ENCODE measurements around the gene NT5DC3. TPM values are rescaled to one million over a fixed set of nuclear protein-coding genes. Genes with fewer than 3 reads are reported as not detected.

The NT5DC3 gene
- total RNA-seq, 1 donor from 2014 or later, result 9.1 TPM

GRCh38 chr12:103806803-103807202 is 34.2 kb downstream of the NT5DC3 start:
- H3K27me3 Mint-ChIP-seq (ENCODE audit: low read depth), result no peaks in the 10 kb centered on the region
- H3K36me3 Mint-ChIP-seq, result peaks cover 4% of the 10 kb centered on the region
- H3K27ac Mint-ChIP-seq, result no peak overlapping the region
- H3K4me1 Mint-ChIP-seq, result peaks cover 10% of the 10 kb centered on the region
- TF ChIP-seq, protein P1, sequence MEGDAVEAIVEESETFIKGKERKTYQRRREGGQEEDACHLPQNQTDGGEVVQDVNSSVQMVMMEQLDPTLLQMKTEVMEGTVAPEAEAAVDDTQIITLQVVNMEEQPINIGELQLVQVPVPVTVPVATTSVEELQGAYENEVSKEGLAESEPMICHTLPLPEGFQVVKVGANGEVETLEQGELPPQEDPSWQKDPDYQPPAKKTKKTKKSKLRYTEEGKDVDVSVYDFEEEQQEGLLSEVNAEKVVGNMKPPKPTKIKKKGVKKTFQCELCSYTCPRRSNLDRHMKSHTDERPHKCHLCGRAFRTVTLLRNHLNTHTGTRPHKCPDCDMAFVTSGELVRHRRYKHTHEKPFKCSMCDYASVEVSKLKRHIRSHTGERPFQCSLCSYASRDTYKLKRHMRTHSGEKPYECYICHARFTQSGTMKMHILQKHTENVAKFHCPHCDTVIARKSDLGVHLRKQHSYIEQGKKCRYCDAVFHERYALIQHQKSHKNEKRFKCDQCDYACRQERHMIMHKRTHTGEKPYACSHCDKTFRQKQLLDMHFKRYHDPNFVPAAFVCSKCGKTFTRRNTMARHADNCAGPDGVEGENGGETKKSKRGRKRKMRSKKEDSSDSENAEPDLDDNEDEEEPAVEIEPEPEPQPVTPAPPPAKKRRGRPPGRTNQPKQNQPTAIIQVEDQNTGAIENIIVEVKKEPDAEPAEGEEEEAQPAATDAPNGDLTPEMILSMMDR (IDR thresholded peaks at IDR 0.05; ENCODE audit: unreplicated experiment), result no peak
- H3K9me3 Mint-ChIP-seq, result no peaks in the 10 kb centered on the region
- no peak for DNase-seq (ENCODE audit: low spot score in 2 of 2, unreplicated experiment in 2 of 2)
- no peak overlapping the region for H3K4me3 Mint-ChIP-seq

- Mint-ChIP-seq H3K4me1 (peaks cover 13% of the 10 kb centered on the region), H3K9me3 (no peaks in the 10 kb centered on the region), H3K27me3 (ENCODE audit: low read depth) (no peaks in the 10 kb centered on the region), H3K4me3 (no peak overlapping the region), H3K27ac (no peak overlapping the region), H3K36me3 (peaks cover 4% of the 10 kb centered on the region)
- no peak for DNase-seq (ENCODE audit: low spot score in 2 of 2, unreplicated experiment in 2 of 2)
- TF ChIP-seq, protein P1 (IDR thresholded peaks at IDR 0.05; ENCODE audit: unreplicated experiment), result no peak
Measured at GRCh38 chr12:103805655-103806360, 35.2 kb downstream of the NT5DC3 start.

DNA sequence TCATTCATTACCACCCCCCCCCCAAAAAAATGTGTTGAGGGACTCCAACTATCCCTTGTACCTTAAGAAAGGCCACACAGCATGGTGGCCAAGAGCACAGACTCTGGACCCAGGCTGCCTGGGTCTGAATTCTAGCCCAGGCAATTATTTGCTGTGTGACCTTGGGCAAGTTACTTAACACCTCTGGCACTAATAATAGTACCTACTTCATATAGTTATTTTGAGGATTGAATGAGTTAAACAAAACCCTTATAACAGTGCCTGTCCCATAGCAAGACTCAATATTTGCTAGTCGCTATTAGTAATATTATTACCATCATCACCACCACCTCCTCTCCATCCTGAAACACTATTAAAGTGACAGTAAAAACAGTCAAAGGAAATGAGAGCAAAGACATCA is 37.2 kb downstream of the NT5DC3 start:
- no peaks in the 10 kb centered on the region for H3K9me3 Mint-ChIP-seq
- no peak for DNase-seq (ENCODE audit: low spot score in 2 of 2, unreplicated experiment in 2 of 2)
- TF ChIP-seq, protein P1 (IDR thresholded peaks at IDR 0.05; ENCODE audit: unreplicated experiment), result no peak
- H3K27ac Mint-ChIP-seq, result no peak overlapping the region
- no peak overlapping the region for H3K4me3 Mint-ChIP-seq
- no peaks in the 10 kb centered on the region for H3K27me3 Mint-ChIP-seq (ENCODE audit: low read depth)
- no peaks in the 10 kb centered on the region for H3K36me3 Mint-ChIP-seq
- peaks cover 28% of the 10 kb centered on the region for H3K4me1 Mint-ChIP-seq

- Mint-ChIP-seq H3K36me3 (no peaks in the 10 kb centered on the region), H3K27me3 (ENCODE audit: low read depth) (no peaks in the 10 kb centered on the region), H3K4me3 (no peak overlapping the region), H3K4me1 (peaks cover 38% of the 10 kb centered on the region), H3K27ac (no peak overlapping the region), H3K9me3 (no peaks in the 10 kb centered on the region)
- TF ChIP-seq, protein P1 (IDR thresholded peaks at IDR 0.05; ENCODE audit: unreplicated experiment), result no peak
- no peak for DNase-seq (ENCODE audit: low spot score in 2 of 2, unreplicated experiment in 2 of 2)
Measured at GRCh38 chr12:103802586-103802886, 38.5 kb downstream of the NT5DC3 start.

- H3K4me1 Mint-ChIP-seq, result peaks cover 40% of the 10 kb centered on the region
- H3K27me3 Mint-ChIP-seq (ENCODE audit: low read depth), result no peaks in the 10 kb centered on the region
- H3K36me3 Mint-ChIP-seq, result peaks cover 2% of the 10 kb centered on the region
- no peak for DNase-seq (ENCODE audit: low spot score in 2 of 2, unreplicated experiment in 2 of 2)
- TF ChIP-seq, protein P1 (IDR thresholded peaks at IDR 0.05; ENCODE audit: unreplicated experiment), result no peak
- no peaks in the 10 kb centered on the region for H3K9me3 Mint-ChIP-seq
- no peak overlapping the region for H3K27ac Mint-ChIP-seq
- H3K4me3 Mint-ChIP-seq, result no peak overlapping the region
Measured at GRCh38 chr12:103801709-103802585, 39.1 kb downstream of the NT5DC3 start.

Data from mesothelial cell of epicardium (in vitro differentiated cells).